ENCODE data around the gene IL18.

Gene IL18

GRCh38 chr11:112167145-112167544, 3.3 kb upstream of the IL18 start, which contains the start of gene TEX12:
Gene TEX12 (plus strand): TSS chr11:112167372. CDS start chr11:112169269, 1,897 bp downstream.
- TF ChIP-seq TEAD4 (IDR thresholded peaks at IDR 0.05) (no peak), NFIC (IDR thresholded peaks at IDR 0.05) (no peak), YY1 (IDR thresholded peaks at IDR 0.05; ENCODE audit: low read depth) (no peak), CREB1 (IDR thresholded peaks at IDR 0.05; ENCODE audit: low read depth) (no peak), TAF1 (IDR thresholded peaks at IDR 0.05; ENCODE audit: low read depth) (no peak), USF1 (IDR thresholded peaks at IDR 0.05) (no peak), EGR1 (IDR thresholded peaks at IDR 0.05) (no peak), TCF12 (IDR thresholded peaks at IDR 0.05; ENCODE audit: low read depth) (no peak), FOXM1 (IDR thresholded peaks at IDR 0.05; ENCODE audit: borderline replicate concordance, low read depth) (no peak), MAX (IDR thresholded peaks at IDR 0.05) (no peak), RAD21 (IDR thresholded peaks at IDR 0.05; ENCODE audit: low read depth) (no peak), CEBPB (IDR thresholded peaks at IDR 0.05) (no peak), ZBTB7A (IDR thresholded peaks at IDR 0.05; ENCODE audit: low read depth) (no peak), EP300 (IDR thresholded peaks at IDR 0.05; ENCODE audit: borderline replicate concordance) (no peak), REST (IDR thresholded peaks at IDR 0.05; ENCODE audit: low read depth) (no peak)

GRCh38 chr11:112166562-112166961, 2.7 kb upstream of the IL18 start:
- no peak for TF ChIP-seq EP300 (IDR thresholded peaks at IDR 0.05; ENCODE audit: borderline replicate concordance)
- no peak for TF ChIP-seq YY1 (IDR thresholded peaks at IDR 0.05; ENCODE audit: low read depth)
- TF ChIP-seq CEBPB (IDR thresholded peaks at IDR 0.05) = 0 out of 2 replicates have a peak, but pooled peaks have one; percentile 15
- TF ChIP-seq TCF12 (IDR thresholded peaks at IDR 0.05; ENCODE audit: low read depth) = no peak
- peak; percentile 11; the same call in 1 of the 2 replicates for TF ChIP-seq TEAD4 (IDR thresholded peaks at IDR 0.05)

GRCh38 chr11:112165049-112165448, 1.2 kb upstream of the IL18 start:
- no peak for TF ChIP-seq YY1 (IDR thresholded peaks at IDR 0.05; ENCODE audit: low read depth)
- no peak for TF ChIP-seq TCF12 (IDR thresholded peaks at IDR 0.05; ENCODE audit: low read depth)
- TF ChIP-seq TAF1 (IDR thresholded peaks at IDR 0.05; ENCODE audit: low read depth) = no peak
- no peak for TF ChIP-seq FOXM1 (IDR thresholded peaks at IDR 0.05; ENCODE audit: borderline replicate concordance, low read depth)
- no peak for TF ChIP-seq RAD21 (IDR thresholded peaks at IDR 0.05; ENCODE audit: low read depth)
- no peak for TF ChIP-seq ZBTB7A (IDR thresholded peaks at IDR 0.05; ENCODE audit: low read depth)
- TF ChIP-seq REST (IDR thresholded peaks at IDR 0.05; ENCODE audit: low read depth) = no peak
- no peak for TF ChIP-seq NFIC (IDR thresholded peaks at IDR 0.05)
- no peak for TF ChIP-seq MAX (IDR thresholded peaks at IDR 0.05)
- no peak for TF ChIP-seq CEBPB (IDR thresholded peaks at IDR 0.05)
- no peak for TF ChIP-seq TEAD4 (IDR thresholded peaks at IDR 0.05)
- no peak for TF ChIP-seq EP300 (IDR thresholded peaks at IDR 0.05; ENCODE audit: borderline replicate concordance)
- TF ChIP-seq CREB1 (IDR thresholded peaks at IDR 0.05; ENCODE audit: low read depth) = no peak
- no peak for TF ChIP-seq EGR1 (IDR thresholded peaks at IDR 0.05)
- TF ChIP-seq USF1 (IDR thresholded peaks at IDR 0.05) = no peak

- no peak for TF ChIP-seq YY1 (IDR thresholded peaks at IDR 0.05; ENCODE audit: low read depth)
These were observed 940 bp downstream of the IL18 start for GRCh38 chr11:112162761-112163546.

- TF ChIP-seq NFIC (IDR thresholded peaks at IDR 0.05) (no peak), MAX (IDR thresholded peaks at IDR 0.05) (no peak), CREB1 (IDR thresholded peaks at IDR 0.05; ENCODE audit: low read depth) (no peak), USF1 (IDR thresholded peaks at IDR 0.05) (no peak), TEAD4 (IDR thresholded peaks at IDR 0.05) (no peak), REST (IDR thresholded peaks at IDR 0.05; ENCODE audit: low read depth) (no peak), RAD21 (IDR thresholded peaks at IDR 0.05; ENCODE audit: low read depth) (no peak), ZBTB7A (IDR thresholded peaks at IDR 0.05; ENCODE audit: low read depth) (no peak), FOXM1 (IDR thresholded peaks at IDR 0.05; ENCODE audit: borderline replicate concordance, low read depth) (no peak), CEBPB (IDR thresholded peaks at IDR 0.05) (no peak)
These were observed 2.9 kb downstream of the IL18 start for GRCh38 chr11:112161012-112161411.
